OCI-LY7 (cell line): ENCODE measurements around the gene POLDIP3. TPM values are rescaled to one million over a fixed set of nuclear protein-coding genes. Genes with fewer than 3 reads are reported as not detected.
"Not testable (repeated sequence)": the region's sequence is repeated elsewhere in the genome, so short reads cannot be mapped to it uniquely, and the experiment has no call there.

ENCODE experiments used
- BruUV-seq: library from RNA; stranded (reverse); fragments of 400-500 nt; replicated peaks from 2 replicates; lab custom pipeline; 2021; lab: Mats Ljungman, UMichigan
- CTCF ChIA-PET: fragments of 300-600 bp; sonication (Branson Sonifier 250); formaldehyde crosslinking; loops from one replicate; lab custom pipeline; 2022; ENCODE audit warnings: antibody characterized with exemption; ENCODE audit not compliant: unreplicated experiment; lab: Charles Lee
- POLR2A ChIA-PET: fragments of 300-600 bp; sonication (Branson Sonifier 250); formaldehyde crosslinking; loops from one replicate; lab custom pipeline; 2022; ENCODE audit warnings: antibody characterized with exemption; lab: Charles Lee
- DNase-seq: peaks from one replicate; pipeline ENCODE4 v3.0.0-alpha.2; 2015; ENCODE audit warnings: low spot score
- H2AFZ ChIP-seq: fragments of 200-600 bp; sonication (generic), shearing (Covaris generic); 2 replicates; pipeline ENCODE4 v1.6.1; 2014; ENCODE audit warnings: mild to moderate bottlenecking, antibody characterized with exemption, low read length, moderate library complexity
- H3K27ac ChIP-seq: fragments of 200-600 bp; sonication (generic); 2 replicates; pipeline ENCODE4 v1.5.1; 2014; ENCODE audit warnings: mixed run types, low read depth, mild to moderate bottlenecking, moderate library complexity, low read length, inconsistent platforms; ENCODE audit not compliant: poor library complexity, severe bottlenecking
- H3K36me3 ChIP-seq: fragments of 200-600 bp; sonication (generic); 2 replicates; pipeline ENCODE4 v1.6.1; 2014; ENCODE audit warnings: mild to moderate bottlenecking, antibody characterized with exemption, low read length, moderate library complexity, mixed read lengths; ENCODE audit not compliant: insufficient read depth
- H3K4me1 ChIP-seq: fragments of 200-600 bp; sonication (generic); 2 replicates; pipeline ENCODE4 v1.5.1; 2014; ENCODE audit warnings: mild to moderate bottlenecking, low read length; ENCODE audit not compliant: insufficient read depth, poor library complexity, severe bottlenecking
- H3K4me2 ChIP-seq: fragments of 200-600 bp; sonication (generic); 2 replicates; pipeline ENCODE4 v1.6.1; 2014; ENCODE audit warnings: mild to moderate bottlenecking, low read length
- H3K4me3 ChIP-seq: fragments of 200-600 bp; sonication (generic); 2 replicates; pipeline ENCODE4 v1.5.1; 2014; ENCODE audit warnings: mild to moderate bottlenecking, low read depth, low read length; ENCODE audit not compliant: poor library complexity, severe bottlenecking
- H3K79me2 ChIP-seq: fragments of 200-600 bp; sonication (generic); 2 replicates; pipeline ENCODE4 v1.6.1; 2016; ENCODE audit warnings: low read depth, mild to moderate bottlenecking, low read length, moderate library complexity, mixed read lengths; ENCODE audit not compliant: insufficient read depth
- H3K9me2 ChIP-seq: fragments of 200-600 bp; sonication (generic); 2 replicates; pipeline ENCODE4 v1.6.1; 2016; ENCODE audit warnings: mild to moderate bottlenecking, low read length, mixed read lengths; ENCODE audit not compliant: insufficient read depth
- H3K9me3 ChIP-seq: fragments of 200-600 bp; sonication (generic); 2 replicates; pipeline ENCODE4 v1.6.1; 2014; ENCODE audit warnings: mild to moderate bottlenecking, mixed run types, low read length, mixed read lengths
- H4K20me1 ChIP-seq: fragments of 200-600 bp; sonication (generic); 2 replicates; pipeline ENCODE4 v1.6.1; 2014; ENCODE audit warnings: mild to moderate bottlenecking, antibody characterized with exemption, low read length, moderate library complexity, mixed read lengths; ENCODE audit not compliant: insufficient read depth
- CTCF ChIP-seq: fragments of 200-600 bp; sonication (generic); conservative IDR thresholded peaks from 2 replicates; pipeline ENCODE4 v1.5.1; 2014; ENCODE audit warnings: mild to moderate bottlenecking, antibody characterized with exemption, low read length, moderate library complexity, mixed read lengths
- EZH2phosphoT487 ChIP-seq: fragments of 200-600 bp; sonication (generic); IDR thresholded peaks from 2 replicates; pipeline ENCODE4 v1.6.1; 2018; ENCODE audit warnings: low read depth, borderline replicate concordance, mild to moderate bottlenecking, mixed run types, antibody characterized with exemption, low read length, moderate library complexity, mixed read lengths
- intact Hi-C: fragments of 100-400 bp; cut with micrococcal nuclease; formaldehyde crosslinking; loops from one replicate; pipeline ENCODE4 v1.10.0; 2022; ENCODE audit not compliant: unreplicated experiment
- total RNA-seq, 2 experiments: library from RNA; depleted of rRNA in 1 of 2; stranded (reverse); fragments of >200 nt in 1 of 2; shearing (Covaris generic) in 1 of 2; gene quantifications; 2 replicates each; pipeline ENCODE4 v1.2.3, GENCODE V29; 2014 to 2022

The POLDIP3 gene
- total RNA-seq, 2 experiments from 2014 or later: 70.7 to 73.5 TPM

GRCh38 chr22:42560381-42560780, 54.3 kb downstream of the POLDIP3 start:
- Histone ChIP-seq H3K4me2 (no peak overlapping the region), H3K9me3 (no peaks in the 10 kb centered on the region), H3K27ac (no peak overlapping the region), H4K20me1 (no peaks in the 10 kb centered on the region), H3K79me2 (no peaks in the 10 kb centered on the region), H3K9me2 (no peaks in the 10 kb centered on the region), H2AFZ (no peak overlapping the region), H3K4me3 (no peak overlapping the region), H3K36me3 (peaks cover 41% of the 10 kb centered on the region), H3K4me1 (peaks cover 29% of the 10 kb centered on the region)
- POLR2A ChIA-PET: interaction anchor here (1.1 kb wide), 1 partner anchor 10 kb away, joined by 3 read pairs; no protein-coding TSS in a partner anchor
- no TSS peak for BruUV-seq
- DNase-seq: no peak
- TF ChIP-seq CTCF (no peak), EZH2phosphoT487 (no peak)
- intact Hi-C loops: no loop called here
- CTCF ChIA-PET: no interaction called here

DNA sequence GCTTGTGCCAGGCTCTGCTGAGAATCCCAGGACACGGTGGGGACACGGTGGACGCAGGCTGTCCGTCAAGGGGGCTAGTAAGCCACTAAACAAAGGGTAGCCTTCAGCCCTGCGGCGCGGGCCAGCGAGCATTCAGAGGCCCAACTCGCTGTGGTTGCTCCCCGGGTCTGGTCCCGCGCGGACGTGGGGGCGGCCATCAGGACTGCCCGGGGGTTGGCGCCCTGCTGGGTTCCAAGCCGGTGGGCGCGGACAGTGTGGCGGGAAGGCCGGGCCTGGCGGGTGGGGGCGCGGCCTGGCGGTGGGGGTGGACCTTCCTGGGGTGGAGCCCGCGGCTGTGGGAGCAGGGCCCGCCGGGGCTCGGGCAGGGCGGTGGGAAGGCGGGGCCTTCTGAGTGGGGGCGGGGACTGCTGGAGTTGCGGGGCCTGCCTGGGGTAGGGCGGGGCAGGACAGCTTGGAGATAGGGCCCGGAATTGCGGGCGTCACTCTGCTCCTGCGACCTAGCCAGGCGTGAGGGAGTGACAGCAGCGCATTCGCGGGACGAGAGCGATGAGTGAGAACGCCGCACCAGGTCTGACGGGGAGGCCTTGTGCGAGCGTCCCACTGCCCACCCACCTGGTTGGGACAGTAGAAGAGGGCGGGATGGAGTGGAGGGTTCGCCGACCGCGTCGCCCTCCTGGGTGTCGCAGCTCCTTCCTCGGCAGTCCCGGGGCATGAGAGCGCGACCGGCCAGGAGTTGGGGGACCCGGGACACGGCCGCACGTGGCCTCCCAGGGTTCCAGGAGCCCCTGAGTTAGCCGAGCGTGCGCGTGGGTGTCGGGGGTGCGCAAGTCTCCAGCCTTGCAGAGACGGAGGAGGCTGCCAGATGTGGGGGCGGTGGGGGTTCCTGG, 61.0 kb downstream of the POLDIP3 start, which contains the start of gene SERHL2:
Gene SERHL2 (plus strand): TSS at position 482 of the 887 bp plus-strand sequence. CDS start 65 bp downstream, at position 547.
- Histone ChIP-seq H3K4me1 (peaks cover 51% of the 10 kb centered on the region), H4K20me1 (no peaks in the 10 kb centered on the region), H3K9me2 (no peaks in the 10 kb centered on the region), H2AFZ (peak within 1 kb of the TSS; percentile 11; the same call in 1 of the 2 replicates), H3K9me3 (no peaks in the 10 kb centered on the region), H3K4me3 (peak within 1 kb of the TSS; percentile 70), H3K36me3 (no peaks in the 10 kb centered on the region), H3K79me2 (no peaks in the 10 kb centered on the region; the same call in 1 of the 2 replicates), H3K4me2 (peak within 1 kb of the TSS; percentile 76), H3K27ac (peak within 1 kb of the TSS; percentile 99)
- peak; percentile 87 for DNase-seq
- intact Hi-C loops: loop anchor here (2.0 to 5.0 kb wide), 3 partner anchors 36 to 111 kb away; partner anchors contain the start of gene RRP7A
- ChIA-PET POLR2A (interaction anchor here (0.8 kb wide), 1 partner anchor 61 kb away, joined by 3 read pairs; the partner anchor contains the start of gene POLDIP3), CTCF (no interaction called here)
- TF ChIP-seq CTCF (no peak), EZH2phosphoT487 (no peak)
- TSS peak; percentile 45 for BruUV-seq

GRCh38 chr22:42552294-42552647, 62.4 kb downstream of the POLDIP3 start:
- BruUV-seq, H4K20me1 ChIP-seq, DNase-seq, H3K9me3 ChIP-seq, H2AFZ ChIP-seq, H3K36me3 ChIP-seq, H3K79me2 ChIP-seq, CTCF ChIA-PET, H3K9me2 ChIP-seq: not testable (repeated sequence)
- POLR2A ChIA-PET: interaction anchor here (0.9 kb wide), 2 partner anchors 18 to 62 kb away, joined by 3 read pairs; partner anchors contain the start of gene POLDIP3
- Histone ChIP-seq H3K4me3 (peak overlapping the region; percentile 70), H3K4me1 (peaks cover 58% of the 10 kb centered on the region), H3K4me2 (peak overlapping the region; percentile 76), H3K27ac (peak overlapping the region; percentile 99)
- intact Hi-C loops: loop anchor here (2.0 to 5.0 kb wide), 3 partner anchors 35 to 110 kb away; partner anchors contain the start of gene RRP7A
